ENCODE data around the gene KCNT1.

DNA sequence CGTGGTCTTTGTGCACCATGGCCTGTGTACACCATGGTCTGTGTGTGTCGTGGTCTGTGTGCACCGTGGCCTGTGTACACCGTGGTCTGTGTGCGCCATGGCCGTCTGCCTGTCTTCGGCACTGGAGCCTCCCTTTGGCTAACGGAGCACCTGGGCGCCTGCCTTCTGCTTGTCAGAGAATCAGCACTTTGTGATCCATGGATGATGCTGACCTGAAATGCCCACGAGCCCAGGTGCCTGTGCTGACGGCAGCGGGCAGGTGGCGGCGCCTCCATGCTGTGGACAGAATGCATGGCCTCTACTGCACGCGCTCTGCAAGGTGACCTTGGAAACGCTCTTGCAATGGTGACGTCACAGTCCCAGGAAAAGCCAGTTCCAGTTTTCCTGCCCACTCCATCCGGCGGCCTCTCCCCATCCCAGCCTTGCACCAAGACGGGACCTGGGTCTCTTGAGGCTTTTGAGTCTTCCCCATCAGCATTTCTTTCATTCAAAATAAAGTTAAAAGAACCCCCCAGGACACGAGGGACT is 24.3 kb upstream of the KCNT1 start:
- TF ChIP-seq EZH2 (IDR thresholded peaks at IDR 0.05; ENCODE audit: insufficient read depth, low read length), result no peak
- TF ChIP-seq, protein P1, sequence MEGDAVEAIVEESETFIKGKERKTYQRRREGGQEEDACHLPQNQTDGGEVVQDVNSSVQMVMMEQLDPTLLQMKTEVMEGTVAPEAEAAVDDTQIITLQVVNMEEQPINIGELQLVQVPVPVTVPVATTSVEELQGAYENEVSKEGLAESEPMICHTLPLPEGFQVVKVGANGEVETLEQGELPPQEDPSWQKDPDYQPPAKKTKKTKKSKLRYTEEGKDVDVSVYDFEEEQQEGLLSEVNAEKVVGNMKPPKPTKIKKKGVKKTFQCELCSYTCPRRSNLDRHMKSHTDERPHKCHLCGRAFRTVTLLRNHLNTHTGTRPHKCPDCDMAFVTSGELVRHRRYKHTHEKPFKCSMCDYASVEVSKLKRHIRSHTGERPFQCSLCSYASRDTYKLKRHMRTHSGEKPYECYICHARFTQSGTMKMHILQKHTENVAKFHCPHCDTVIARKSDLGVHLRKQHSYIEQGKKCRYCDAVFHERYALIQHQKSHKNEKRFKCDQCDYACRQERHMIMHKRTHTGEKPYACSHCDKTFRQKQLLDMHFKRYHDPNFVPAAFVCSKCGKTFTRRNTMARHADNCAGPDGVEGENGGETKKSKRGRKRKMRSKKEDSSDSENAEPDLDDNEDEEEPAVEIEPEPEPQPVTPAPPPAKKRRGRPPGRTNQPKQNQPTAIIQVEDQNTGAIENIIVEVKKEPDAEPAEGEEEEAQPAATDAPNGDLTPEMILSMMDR (IDR thresholded peaks at IDR 0.05; ENCODE audit: insufficient read depth, low read depth, low read length), result no peak
